ENCODE measurements around the gene VAMP2.

DNA sequence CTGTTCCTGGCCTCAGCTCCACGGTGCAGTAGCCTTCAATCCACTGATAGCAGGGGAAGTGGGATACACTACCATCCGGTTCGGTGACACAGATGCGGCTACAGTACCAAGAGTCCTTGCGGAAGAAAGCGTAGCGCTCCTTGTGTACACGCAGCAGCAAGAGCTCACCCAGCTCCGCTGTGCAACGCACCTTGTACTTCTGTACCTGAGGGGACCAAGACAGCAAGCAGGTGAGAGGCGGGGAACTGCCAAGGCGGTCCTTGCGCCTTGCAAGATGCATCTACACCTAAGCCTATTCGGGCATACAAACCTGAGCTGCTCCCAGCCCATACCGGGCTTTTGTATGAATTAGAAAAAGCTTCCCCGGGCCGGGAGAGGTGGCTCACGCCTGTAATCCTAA lies 46.0 kb downstream of the VAMP2 start:
- TF ChIP-seq POLR2AphosphoS5 (IDR thresholded peaks at IDR 0.05; ENCODE audit: low read depth, low read length) (no peak), TAF1 (IDR thresholded peaks at IDR 0.05; ENCODE audit: borderline replicate concordance, insufficient read depth, low read length) (no peak)
- TF ChIP-seq, protein P1, sequence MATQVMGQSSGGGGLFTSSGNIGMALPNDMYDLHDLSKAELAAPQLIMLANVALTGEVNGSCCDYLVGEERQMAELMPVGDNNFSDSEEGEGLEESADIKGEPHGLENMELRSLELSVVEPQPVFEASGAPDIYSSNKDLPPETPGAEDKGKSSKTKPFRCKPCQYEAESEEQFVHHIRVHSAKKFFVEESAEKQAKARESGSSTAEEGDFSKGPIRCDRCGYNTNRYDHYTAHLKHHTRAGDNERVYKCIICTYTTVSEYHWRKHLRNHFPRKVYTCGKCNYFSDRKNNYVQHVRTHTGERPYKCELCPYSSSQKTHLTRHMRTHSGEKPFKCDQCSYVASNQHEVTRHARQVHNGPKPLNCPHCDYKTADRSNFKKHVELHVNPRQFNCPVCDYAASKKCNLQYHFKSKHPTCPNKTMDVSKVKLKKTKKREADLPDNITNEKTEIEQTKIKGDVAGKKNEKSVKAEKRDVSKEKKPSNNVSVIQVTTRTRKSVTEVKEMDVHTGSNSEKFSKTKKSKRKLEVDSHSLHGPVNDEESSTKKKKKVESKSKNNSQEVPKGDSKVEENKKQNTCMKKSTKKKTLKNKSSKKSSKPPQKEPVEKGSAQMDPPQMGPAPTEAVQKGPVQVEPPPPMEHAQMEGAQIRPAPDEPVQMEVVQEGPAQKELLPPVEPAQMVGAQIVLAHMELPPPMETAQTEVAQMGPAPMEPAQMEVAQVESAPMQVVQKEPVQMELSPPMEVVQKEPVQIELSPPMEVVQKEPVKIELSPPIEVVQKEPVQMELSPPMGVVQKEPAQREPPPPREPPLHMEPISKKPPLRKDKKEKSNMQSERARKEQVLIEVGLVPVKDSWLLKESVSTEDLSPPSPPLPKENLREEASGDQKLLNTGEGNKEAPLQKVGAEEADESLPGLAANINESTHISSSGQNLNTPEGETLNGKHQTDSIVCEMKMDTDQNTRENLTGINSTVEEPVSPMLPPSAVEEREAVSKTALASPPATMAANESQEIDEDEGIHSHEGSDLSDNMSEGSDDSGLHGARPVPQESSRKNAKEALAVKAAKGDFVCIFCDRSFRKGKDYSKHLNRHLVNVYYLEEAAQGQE (IDR thresholded peaks at IDR 0.05; ENCODE audit: insufficient read depth in 1 of 2, low read depth in 2 of 2, low read length in 2 of 2): no peak
